Adipocyte (in vitro differentiated cells): ENCODE measurements around the gene TRNT1.
A peak's percentile ranks its signal among the peaks of the same experiment; 100 is the strongest.

Source experiments
- DNase-seq: peaks from one replicate; pipeline ENCODE4 v3.0.0-alpha.2; 2015; ENCODE audit warnings: low read depth
- H3K27me3 ChIP-seq: replicated peaks from 2 replicates; pipeline ENCODE4 v1.7.0; 2013; ENCODE audit warnings: mild to moderate bottlenecking, low read length, moderate library complexity; ENCODE audit not compliant: control insufficient read depth, insufficient read depth
- H3K36me3 ChIP-seq: 2 replicates; pipeline ENCODE4 v1.7.0; 2013; ENCODE audit warnings: low read length, mild to moderate bottlenecking, moderate library complexity; ENCODE audit not compliant: control insufficient read depth, insufficient read depth, severe bottlenecking
- H3K4me1 ChIP-seq: 2 replicates; pipeline ENCODE4 v1.7.0; 2013; ENCODE audit warnings: mild to moderate bottlenecking, low read length, moderate library complexity; ENCODE audit not compliant: control insufficient read depth, insufficient read depth
- H3K4me3 ChIP-seq: 2 replicates; pipeline ENCODE4 v1.7.0; 2013; ENCODE audit warnings: mild to moderate bottlenecking, low read length, moderate library complexity
- H3K9ac ChIP-seq: 2 replicates; pipeline ENCODE4 v1.7.0; 2013; ENCODE audit warnings: mild to moderate bottlenecking, low read length, moderate library complexity
- H3K9me3 ChIP-seq: 2 replicates; pipeline ENCODE4 v1.7.0; 2013; ENCODE audit warnings: mild to moderate bottlenecking, low read length, moderate library complexity; ENCODE audit not compliant: control insufficient read depth

TRNT1 gene

DNA sequence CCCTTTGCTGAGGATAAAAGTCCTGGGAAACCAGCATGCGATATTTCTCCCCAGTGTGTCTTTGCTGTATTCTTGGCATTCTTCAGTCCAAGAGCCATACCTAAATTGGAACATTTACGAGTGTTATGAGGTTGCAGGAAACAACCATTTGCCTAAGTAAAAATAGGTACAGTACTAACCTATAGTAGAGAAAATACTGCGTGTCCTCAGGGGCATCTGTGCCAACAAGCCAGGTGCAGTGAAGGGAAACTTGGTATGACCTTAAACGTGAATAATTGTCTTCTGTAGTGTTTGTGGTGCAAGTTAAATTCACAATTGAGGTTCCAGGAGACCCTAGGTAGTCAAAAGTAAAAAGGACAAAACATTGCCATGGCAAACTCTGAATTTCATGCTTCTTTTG, 28.8 kb upstream of the TRNT1 start:
- DNase-seq = no peak
- no peak overlapping the region for H3K9ac ChIP-seq
- no peaks in the 10 kb centered on the region for H3K9me3 ChIP-seq
- no peaks in the 10 kb centered on the region for H3K36me3 ChIP-seq
- H3K4me3 ChIP-seq = no peak overlapping the region
- no peaks in the 10 kb centered on the region for H3K4me1 ChIP-seq
- H3K27me3 ChIP-seq = no peaks in the 10 kb centered on the region

DNA sequence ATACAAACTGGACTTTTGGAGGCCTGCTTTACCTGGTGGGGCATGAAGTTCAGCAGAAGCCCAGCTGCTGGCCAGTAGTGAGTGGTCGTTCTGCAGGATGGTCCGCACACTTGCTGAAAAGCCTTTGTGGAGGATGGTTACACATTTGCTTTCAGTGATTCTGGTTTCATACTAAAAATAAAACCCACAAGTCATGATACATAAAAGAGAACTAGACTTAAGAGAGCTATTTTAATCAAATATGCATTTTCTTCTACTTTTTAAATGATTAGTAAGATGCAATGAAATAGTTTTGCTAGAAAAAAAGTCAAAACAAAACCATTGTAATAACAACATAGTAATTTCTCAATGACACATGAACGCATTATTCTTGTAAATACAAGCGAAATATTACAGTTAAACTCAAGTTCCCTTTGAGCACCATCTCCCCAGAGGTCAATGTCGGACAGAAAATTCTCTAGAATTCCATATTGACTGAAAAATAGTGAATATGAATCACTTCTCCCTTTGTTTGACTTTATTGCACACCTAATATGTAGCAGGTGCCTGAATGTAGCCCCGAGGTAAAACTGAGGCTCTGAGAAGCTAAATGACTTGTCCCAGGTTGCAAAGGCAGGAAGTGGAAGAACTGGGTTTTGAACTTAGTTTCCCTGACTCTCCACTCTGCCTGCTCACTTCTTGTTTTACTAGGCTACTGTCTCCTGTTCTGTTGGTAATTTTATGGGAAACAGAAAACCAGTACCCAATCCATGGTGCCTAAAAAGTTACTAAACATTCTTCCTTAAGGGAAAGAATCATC, 24.9 kb upstream of the TRNT1 start:
- Histone ChIP-seq H3K4me3 (no peak overlapping the region), H3K36me3 (no peaks in the 10 kb centered on the region), H3K9me3 (no peaks in the 10 kb centered on the region), H3K4me1 (no peaks in the 10 kb centered on the region), H3K9ac (no peak overlapping the region), H3K27me3 (no peaks in the 10 kb centered on the region)
- DNase-seq = no peak

DNA sequence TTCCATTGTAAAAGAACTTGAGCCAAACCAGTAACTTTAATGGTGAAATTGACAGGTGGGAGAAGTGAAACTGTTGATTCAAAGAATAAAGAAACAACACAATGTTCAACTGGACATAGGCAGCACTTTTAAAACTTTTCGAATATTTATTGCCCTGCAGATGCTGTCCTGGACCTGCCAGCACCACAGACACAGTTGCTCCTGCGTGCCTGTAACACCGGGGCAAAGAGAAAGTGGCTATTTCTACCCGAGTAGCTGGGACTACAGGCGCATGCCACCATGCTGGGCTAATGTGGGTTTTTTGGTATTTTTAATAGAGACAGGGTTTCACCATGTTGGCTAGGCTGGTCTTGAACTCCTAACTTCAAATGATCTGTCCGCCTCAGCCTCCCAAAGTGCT, 24.0 kb upstream of the TRNT1 start:
- peaks cover 5% of the 10 kb centered on the region for H3K9me3 ChIP-seq
- H3K4me1 ChIP-seq = no peaks in the 10 kb centered on the region
- no peak overlapping the region for H3K9ac ChIP-seq
- DNase-seq = no peak
- H3K36me3 ChIP-seq = no peaks in the 10 kb centered on the region
- no peaks in the 10 kb centered on the region for H3K27me3 ChIP-seq
- no peak overlapping the region for H3K4me3 ChIP-seq

DNA sequence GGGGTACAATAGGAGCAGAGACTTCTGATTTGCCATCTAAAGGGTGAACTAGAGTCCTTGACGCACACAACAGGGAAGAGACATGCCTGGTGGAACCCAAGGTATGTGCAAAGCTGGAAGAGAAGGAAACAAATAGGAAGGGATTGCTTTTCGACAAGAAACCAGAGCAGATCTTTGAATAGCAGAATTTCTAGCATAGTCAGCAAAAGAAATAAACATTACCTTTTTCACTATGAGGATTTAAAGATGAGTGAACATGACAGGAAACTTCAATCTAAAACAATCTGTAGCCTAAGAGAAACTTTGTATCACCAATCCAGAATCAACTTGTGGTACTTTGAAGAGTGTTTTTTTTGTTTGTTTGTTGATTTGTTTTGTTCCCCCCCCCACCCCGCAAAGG, 21.5 kb upstream of the TRNT1 start:
- Histone ChIP-seq H3K4me1 (no peaks in the 10 kb centered on the region), H3K9me3 (peaks cover 5% of the 10 kb centered on the region), H3K36me3 (no peaks in the 10 kb centered on the region), H3K27me3 (peaks cover under 1% of the 10 kb centered on the region), H3K9ac (no peak overlapping the region), H3K4me3 (no peak overlapping the region)
- no peak for DNase-seq

DNA sequence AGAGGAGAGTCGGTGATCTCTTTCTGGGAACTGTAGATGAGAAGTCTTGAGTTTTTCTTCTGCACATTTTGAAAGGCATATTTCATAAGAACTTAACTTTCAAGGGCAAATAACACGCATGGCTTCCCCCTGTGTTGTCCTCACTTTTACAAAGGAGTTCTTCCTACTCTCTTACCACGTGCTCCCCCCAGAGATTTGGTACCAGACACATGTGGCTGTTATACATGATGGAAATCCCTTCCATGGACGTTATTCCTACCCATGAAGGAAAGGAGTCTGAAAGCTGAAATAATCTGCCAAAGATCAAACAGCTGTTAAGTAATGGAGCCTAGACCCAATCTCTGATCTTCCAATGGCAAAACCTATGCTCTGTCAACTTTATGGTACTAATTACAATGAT, 20.9 kb upstream of the TRNT1 start:
- Histone ChIP-seq H3K36me3 (no peaks in the 10 kb centered on the region), H3K4me1 (no peaks in the 10 kb centered on the region), H3K9ac (no peak overlapping the region), H3K9me3 (peaks cover 5% of the 10 kb centered on the region), H3K4me3 (no peak overlapping the region), H3K27me3 (peaks cover 6% of the 10 kb centered on the region)
- no peak for DNase-seq

DNA sequence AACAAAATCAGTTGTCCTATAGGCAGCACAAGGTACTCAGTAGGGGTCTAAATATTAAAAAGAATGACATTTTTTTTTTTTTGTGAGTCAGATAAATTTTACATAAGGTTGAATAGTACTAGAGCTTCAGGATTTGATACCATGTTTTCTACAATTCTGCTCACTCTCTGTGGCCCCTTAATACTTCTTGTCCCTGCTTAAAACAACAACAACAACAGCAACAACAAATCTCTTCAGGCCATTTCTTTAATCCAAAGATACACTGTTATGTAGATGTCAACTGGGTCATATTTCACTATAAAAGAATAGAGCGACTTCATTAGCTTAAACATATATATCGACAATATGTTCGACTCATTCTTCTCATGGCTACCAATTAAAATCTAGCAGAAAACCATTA, 19.6 kb upstream of the TRNT1 start:
- peaks cover 8% of the 10 kb centered on the region for H3K27me3 ChIP-seq
- no peak for DNase-seq
- no peaks in the 10 kb centered on the region for H3K36me3 ChIP-seq

DNA sequence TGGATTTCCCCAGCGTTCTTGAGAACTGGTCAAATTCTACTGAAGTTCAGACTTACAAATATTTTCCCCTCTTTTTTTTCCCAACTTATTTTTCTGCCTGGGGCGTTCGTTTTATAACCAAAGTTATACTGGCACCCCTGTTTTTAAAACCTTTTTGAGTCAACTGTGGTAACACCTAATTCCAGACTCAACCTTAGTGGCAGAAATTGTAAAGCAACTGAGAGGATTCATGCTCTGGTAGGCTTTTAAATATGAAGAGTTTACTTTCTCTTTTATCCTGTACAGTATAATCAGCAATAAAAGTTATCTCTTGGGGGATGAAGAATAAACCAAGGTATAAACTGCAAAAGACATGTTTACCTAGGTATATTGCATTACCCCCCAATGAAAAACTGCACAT, 18.9 kb upstream of the TRNT1 start:
- no peak for DNase-seq
- H3K36me3 ChIP-seq = no peaks in the 10 kb centered on the region

More for the DNA sequence above, 19.6 kb upstream of the TRNT1 start:
- H3K4me3 ChIP-seq = no peak overlapping the region
- peaks cover 5% of the 10 kb centered on the region for H3K9me3 ChIP-seq
- no peaks in the 10 kb centered on the region for H3K4me1 ChIP-seq
- H3K9ac ChIP-seq = no peak overlapping the region

DNA sequence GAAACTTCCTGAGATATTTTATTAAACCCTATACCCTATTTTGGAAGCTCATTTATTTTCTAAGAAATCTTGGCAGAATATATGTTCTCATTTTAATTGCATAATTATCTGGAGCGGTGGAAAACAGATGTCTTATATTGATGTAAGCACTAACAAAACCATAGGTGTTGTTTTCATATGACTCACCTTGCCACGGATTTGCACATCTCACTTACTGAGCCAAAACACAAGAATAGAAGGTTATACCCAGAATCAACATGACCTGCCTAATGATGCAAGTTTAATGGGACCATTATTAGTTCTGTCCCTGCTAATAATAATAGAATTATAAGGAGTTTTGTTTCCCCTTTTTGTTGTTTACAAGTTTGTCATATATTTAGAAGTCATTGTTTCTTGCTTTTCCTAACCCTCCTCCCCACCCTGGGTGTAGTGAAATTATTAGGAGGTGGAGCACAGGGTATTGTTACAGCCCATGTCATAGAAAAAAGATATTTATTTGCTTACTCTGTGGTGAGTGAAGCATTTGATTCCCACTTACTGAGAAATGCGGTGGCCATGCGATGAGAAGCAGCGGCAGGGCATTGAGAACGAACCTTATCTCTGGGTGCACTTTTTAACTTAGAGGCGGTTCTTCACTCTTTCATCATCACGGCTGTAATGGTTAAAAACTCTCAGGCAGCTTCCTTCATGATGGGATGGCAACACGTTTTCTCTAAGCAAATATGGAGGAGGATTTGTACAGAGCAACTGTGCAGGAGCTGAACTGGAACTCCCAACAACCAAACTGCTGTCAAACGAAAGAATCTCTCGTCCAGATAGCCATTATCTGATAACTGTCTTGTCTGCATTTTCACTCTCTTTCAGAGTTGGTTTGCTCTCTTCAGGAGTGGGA, 17.1 kb upstream of the TRNT1 start:
- H3K27me3 ChIP-seq = peaks cover 8% of the 10 kb centered on the region
- H3K9me3 ChIP-seq = peaks cover 5% of the 10 kb centered on the region
- no peak overlapping the region for H3K9ac ChIP-seq
- H3K36me3 ChIP-seq = no peaks in the 10 kb centered on the region
- no peak for DNase-seq
- H3K4me1 ChIP-seq = no peaks in the 10 kb centered on the region
- H3K4me3 ChIP-seq = no peak overlapping the region

More for the DNA sequence above, 18.9 kb upstream of the TRNT1 start:
- Histone ChIP-seq H3K9me3 (peaks cover 5% of the 10 kb centered on the region), H3K4me3 (no peak overlapping the region), H3K9ac (no peak overlapping the region), H3K27me3 (peaks cover 8% of the 10 kb centered on the region), H3K4me1 (no peaks in the 10 kb centered on the region)

DNA sequence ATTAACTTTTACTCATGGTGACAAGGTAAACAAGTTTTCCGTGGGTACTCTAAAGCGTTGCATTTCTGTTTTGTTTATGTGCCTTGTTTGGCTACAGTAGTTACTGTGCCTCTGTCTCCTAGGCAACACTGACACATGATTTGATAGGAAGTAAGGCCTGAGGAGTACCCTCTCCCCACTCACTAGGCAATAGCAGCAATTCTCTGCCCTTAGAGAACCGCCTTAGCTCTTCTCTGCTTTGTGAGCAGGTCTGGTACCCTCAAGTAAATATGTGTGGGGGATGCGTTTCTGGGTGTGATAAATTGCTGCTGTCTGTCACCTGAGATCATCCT, 16.5 kb upstream of the TRNT1 start, which contains the start of gene IL5RA:
Gene IL5RA (minus strand): TSS at position 76 of the 332 bp plus-strand sequence. CDS start 5,390 bp downstream, outside the sequence.
- DNase-seq = peak; percentile 4
- Histone ChIP-seq H3K27me3 (peaks cover 8% of the 10 kb centered on the region), H3K36me3 (no peaks in the 10 kb centered on the region), H3K9ac (no peak within 1 kb of the TSS), H3K4me3 (no peak within 1 kb of the TSS), H3K9me3 (peaks cover 5% of the 10 kb centered on the region), H3K4me1 (no peaks in the 10 kb centered on the region)

DNA sequence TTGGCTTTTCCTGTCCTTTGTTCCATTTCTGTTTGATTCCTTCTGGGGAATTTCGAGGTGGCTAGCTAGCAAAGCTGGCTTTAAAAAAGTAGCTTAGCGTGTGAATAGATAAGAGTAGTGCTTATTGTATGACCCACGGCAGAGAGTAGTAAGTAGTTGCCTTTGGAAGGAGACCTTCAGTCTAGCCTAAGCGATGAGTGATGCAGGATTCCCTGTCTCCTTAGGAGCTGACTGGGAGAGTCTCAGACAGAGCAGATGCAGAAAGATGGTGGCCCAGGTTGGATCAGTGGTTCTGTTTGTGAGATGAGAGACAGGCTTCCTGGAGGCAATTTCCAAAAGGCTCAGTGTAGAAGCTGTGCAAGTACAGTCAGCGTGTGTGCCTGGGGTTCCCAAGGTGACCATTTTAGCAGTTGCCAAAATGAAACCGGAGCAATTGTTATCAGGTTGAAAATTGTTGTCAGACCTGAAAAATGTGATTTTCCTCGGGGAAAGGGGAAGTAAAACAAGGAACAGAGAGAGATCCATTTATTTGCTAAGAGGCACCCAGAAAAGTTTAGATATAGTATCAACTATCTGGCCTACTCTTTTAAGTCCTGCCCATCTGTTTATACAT, 15.9 kb upstream of the TRNT1 start:
- Histone ChIP-seq H3K4me3 (no peak overlapping the region), H3K27me3 (peaks cover 8% of the 10 kb centered on the region), H3K36me3 (no peaks in the 10 kb centered on the region), H3K4me1 (no peaks in the 10 kb centered on the region), H3K9me3 (peaks cover 5% of the 10 kb centered on the region), H3K9ac (no peak overlapping the region)
- DNase-seq = no peak

DNA sequence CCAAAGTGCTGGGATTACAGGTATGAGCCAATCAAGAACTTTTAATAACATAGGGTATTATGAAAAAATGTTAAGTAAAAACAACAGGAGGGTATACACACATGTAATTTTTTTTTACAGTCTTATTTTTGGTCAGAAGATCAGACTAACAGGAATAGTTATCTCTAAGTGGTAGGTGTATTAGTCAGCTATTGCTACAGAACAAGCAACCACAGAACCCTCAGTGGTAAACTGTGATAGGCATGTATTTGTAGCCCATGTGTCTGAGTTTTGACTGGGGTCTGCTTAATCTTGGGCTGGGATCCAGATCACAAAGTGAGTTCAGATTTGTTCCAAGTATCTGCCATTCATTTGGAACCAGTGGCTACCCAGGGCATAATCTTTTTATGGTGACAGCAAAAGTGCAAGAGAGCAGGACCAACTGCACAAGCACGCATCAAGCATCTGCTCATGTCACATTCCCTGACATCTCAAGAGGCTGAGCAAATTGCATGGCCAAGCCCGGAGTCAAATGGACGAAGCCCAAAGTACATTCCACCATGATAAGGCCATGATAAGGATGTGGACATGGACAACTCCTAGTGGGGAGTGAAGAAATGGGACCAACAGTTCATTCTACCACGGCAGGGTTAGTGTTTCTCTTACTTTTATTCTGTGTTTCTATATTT, 13.6 kb upstream of the TRNT1 start:
- H3K27me3 ChIP-seq = peaks cover 8% of the 10 kb centered on the region
- H3K4me1 ChIP-seq = no peaks in the 10 kb centered on the region
- H3K9ac ChIP-seq = no peak overlapping the region
- DNase-seq = no peak
- no peak overlapping the region for H3K4me3 ChIP-seq
- no peaks in the 10 kb centered on the region for H3K9me3 ChIP-seq
- H3K36me3 ChIP-seq = no peaks in the 10 kb centered on the region
